ENCODE results near the gene CD24. TPM values are rescaled to one million over a fixed set of nuclear protein-coding genes. Genes with fewer than 3 reads are reported as not detected.
"Not testable (repeated sequence)": the region's sequence is repeated elsewhere in the genome, so short reads cannot be mapped to it uniquely, and the experiment has no call there.

The CD24 gene
- total RNA-seq, 1 experiment from 2014 or later = 1,551 TPM

DNA sequence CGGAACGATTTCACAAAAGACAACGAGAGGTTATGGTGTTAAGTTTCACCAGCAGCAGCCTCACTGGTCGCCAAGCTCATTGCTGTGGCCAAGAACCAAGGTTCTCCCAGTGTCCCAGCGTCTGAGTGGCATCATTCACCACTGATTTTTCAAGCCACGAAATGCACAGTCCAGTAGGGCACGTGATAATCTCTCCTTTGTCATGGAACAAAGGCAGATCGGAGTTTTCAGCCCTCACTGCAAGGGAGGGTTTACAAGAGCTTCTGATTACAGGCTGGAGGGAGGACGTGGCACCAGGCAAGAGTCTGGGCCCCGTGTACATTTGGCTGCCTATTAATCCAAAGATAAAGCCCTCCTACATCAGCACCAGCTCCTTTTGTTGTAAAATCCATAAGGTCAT lies 2.0 kb downstream of the CD24 start:
- Histone ChIP-seq H4K20me1 (ENCODE audit: control insufficient read depth, insufficient read depth, insufficient read length) (no peaks in the 10 kb centered on the region), H2BK20ac (ENCODE audit: low read depth, low read length, poor library complexity, severe bottlenecking) (no peak overlapping the region), H2BK5ac (ENCODE audit: insufficient read length, low read length) (no peak overlapping the region), H2BK120ac (ENCODE audit: low read depth, low read length, poor library complexity, severe bottlenecking) (no peak overlapping the region), H4K91ac (ENCODE audit: insufficient read length, low read depth, low read length) (no peak overlapping the region), H3K14ac (ENCODE audit: insufficient read depth, low read length) (no peak overlapping the region; the same call in 1 of the 2 replicates), H3K18ac (ENCODE audit: insufficient read length, low read depth, low read length) (no peak overlapping the region), H3K4ac (ENCODE audit: low read depth, low read length) (no peak overlapping the region), H4K5ac (ENCODE audit: insufficient read length, low read depth, low read length) (no peak overlapping the region), H3K23me2 (ENCODE audit: insufficient read length, low read depth, low read length, poor library complexity, severe bottlenecking) (no peaks in the 10 kb centered on the region), H2BK15ac (ENCODE audit: low read depth, low read length) (no peak overlapping the region), H3K79me1 (ENCODE audit: insufficient read depth, low read depth, low read length, poor library complexity, severe bottlenecking) (no peaks in the 10 kb centered on the region), H3K79me2 (ENCODE audit: insufficient read depth, low read length) (peaks cover 31% of the 10 kb centered on the region; the same call in 1 of the 2 replicates), H3K27me3 (ENCODE audit: insufficient read depth, low read length) (no peaks in the 10 kb centered on the region), H3K23ac (ENCODE audit: insufficient read length, low read depth, low read length) (no peak overlapping the region), H3K27ac (ENCODE audit: insufficient read length, low read depth, low read length) (peak overlapping the region; percentile 2), H2BK12ac (ENCODE audit: insufficient read length, low read depth, low read length) (no peak overlapping the region), H3K9me3 (ENCODE audit: control insufficient read depth, low read depth, low read length) (no peaks in the 10 kb centered on the region), H2AFZ (ENCODE audit: low read length) (no peak overlapping the region), H3K4me2 (ENCODE audit: insufficient read depth, insufficient read length, low read length) (peak overlapping the region; percentile 66), H3K56ac (ENCODE audit: insufficient read length, low read depth, low read length) (no peak overlapping the region), H3T11ph (ENCODE audit: low read length) (no peak overlapping the region), H3K9ac (ENCODE audit: extremely low read depth, insufficient read length, low read length) (peak overlapping the region; percentile 98), H4K8ac (replicated peaks; ENCODE audit: insufficient read length, low read depth, low read length) (no peak overlapping the region), H2AK5ac (ENCODE audit: insufficient read length, low read length) (no peak overlapping the region), H3K4me1 (ENCODE audit: insufficient read depth, low read length) (no peaks in the 10 kb centered on the region)
- H3K4me1 Mint-ChIP-seq = peaks cover 15 to 30% of the 10 kb centered on the region in 2 experiments
- DNase-seq = no peak
- WGBS (ENCODE audit: extremely low coverage, insufficient read length, low lambda C conversion rate) = no CpG with 5 or more reads among the region's 10 CpGs
- H3K27ac Mint-ChIP-seq = peak overlapping the region; percentile 86 to 98 (median 97)
- TF ChIP-seq, protein P1, sequence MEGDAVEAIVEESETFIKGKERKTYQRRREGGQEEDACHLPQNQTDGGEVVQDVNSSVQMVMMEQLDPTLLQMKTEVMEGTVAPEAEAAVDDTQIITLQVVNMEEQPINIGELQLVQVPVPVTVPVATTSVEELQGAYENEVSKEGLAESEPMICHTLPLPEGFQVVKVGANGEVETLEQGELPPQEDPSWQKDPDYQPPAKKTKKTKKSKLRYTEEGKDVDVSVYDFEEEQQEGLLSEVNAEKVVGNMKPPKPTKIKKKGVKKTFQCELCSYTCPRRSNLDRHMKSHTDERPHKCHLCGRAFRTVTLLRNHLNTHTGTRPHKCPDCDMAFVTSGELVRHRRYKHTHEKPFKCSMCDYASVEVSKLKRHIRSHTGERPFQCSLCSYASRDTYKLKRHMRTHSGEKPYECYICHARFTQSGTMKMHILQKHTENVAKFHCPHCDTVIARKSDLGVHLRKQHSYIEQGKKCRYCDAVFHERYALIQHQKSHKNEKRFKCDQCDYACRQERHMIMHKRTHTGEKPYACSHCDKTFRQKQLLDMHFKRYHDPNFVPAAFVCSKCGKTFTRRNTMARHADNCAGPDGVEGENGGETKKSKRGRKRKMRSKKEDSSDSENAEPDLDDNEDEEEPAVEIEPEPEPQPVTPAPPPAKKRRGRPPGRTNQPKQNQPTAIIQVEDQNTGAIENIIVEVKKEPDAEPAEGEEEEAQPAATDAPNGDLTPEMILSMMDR (conservative IDR thresholded peaks at IDR 0.05) = no peak
- H3K4me3 Mint-ChIP-seq = peak overlapping the region; percentile 96 to 99
- H3K9me3 Mint-ChIP-seq = peaks cover 5 to 13% of the 10 kb centered on the region in 2 experiments; a peak in 4 of 5 replicates
- H3K27me3 Mint-ChIP-seq (ENCODE audit: low read depth) = no peaks in the 10 kb centered on the region; the same call in 1 of the 2 replicates
- H3K36me3 Mint-ChIP-seq (ENCODE audit: insufficient read depth in 1 of 3, low read depth in 3 of 3) = peaks cover 39 to 55% (median 48%) of the 10 kb centered on the region in 3 experiments

DNA sequence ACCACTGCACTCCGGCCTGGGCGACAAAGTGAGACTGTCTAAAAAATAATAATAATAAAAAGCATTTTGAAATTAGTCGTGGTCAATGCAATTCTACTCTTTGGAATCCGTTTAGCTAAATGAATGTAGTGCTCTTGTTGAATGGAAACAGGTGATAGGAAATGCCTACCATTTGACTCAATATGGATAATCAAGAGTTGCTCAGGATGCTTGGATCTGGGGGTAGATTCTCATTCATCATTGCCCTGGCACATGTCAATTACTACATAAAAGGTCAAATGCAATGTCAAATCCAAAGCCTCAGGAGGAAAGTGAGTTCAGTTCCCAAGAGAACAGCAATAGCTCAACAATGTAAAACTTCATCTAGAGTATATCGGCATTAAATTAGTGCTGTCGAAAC lies 3.8 kb downstream of the CD24 start:
- WGBS (ENCODE audit: extremely low coverage, insufficient read length, low lambda C conversion rate) = no CpG with 5 or more reads among the region's 6 CpGs
- H3K4me3 Mint-ChIP-seq = peak overlapping the region; percentile 49 to 73
- peaks cover 31% of the 10 kb centered on the region; the same call in 1 of the 2 replicates for H3K79me2 ChIP-seq (ENCODE audit: insufficient read depth, low read length)

More for the DNA sequence above, 3.8 kb downstream of the CD24 start:
- Mint-ChIP-seq H3K9me3 (peaks cover 5 to 13% of the 10 kb centered on the region in 2 experiments; a peak in 4 of 5 replicates), H3K36me3 (ENCODE audit: insufficient read depth in 1 of 3, low read depth in 3 of 3) (peaks cover 39 to 58% (median 48%) of the 10 kb centered on the region in 3 experiments), H3K4me1 (peaks cover 2 to 16% of the 10 kb centered on the region in 2 experiments), H3K27ac (peak overlapping the region in 1 of 3 experiments; percentile 84; a peak in 2 of 7 replicates)
- H3K9ac ChIP-seq (ENCODE audit: extremely low read depth, insufficient read length, low read length); H2BK12ac ChIP-seq (ENCODE audit: insufficient read length, low read depth, low read length); H3K27me3 ChIP-seq (ENCODE audit: insufficient read depth, low read length); H2BK5ac ChIP-seq (ENCODE audit: insufficient read length, low read length); H3T11ph ChIP-seq (ENCODE audit: low read length); H3K23ac ChIP-seq (ENCODE audit: insufficient read length, low read depth, low read length); H2AFZ ChIP-seq (ENCODE audit: low read length); H3K9me3 ChIP-seq (ENCODE audit: control insufficient read depth, low read depth, low read length); H2BK15ac ChIP-seq (ENCODE audit: low read depth, low read length); H3K4ac ChIP-seq (ENCODE audit: low read depth, low read length); H4K20me1 ChIP-seq (ENCODE audit: control insufficient read depth, insufficient read depth, insufficient read length); H3K27ac ChIP-seq (ENCODE audit: insufficient read length, low read depth, low read length); H3K4me2 ChIP-seq (ENCODE audit: insufficient read depth, insufficient read length, low read length); H2AK5ac ChIP-seq (ENCODE audit: insufficient read length, low read length); H4K5ac ChIP-seq (ENCODE audit: insufficient read length, low read depth, low read length); H3K14ac ChIP-seq (ENCODE audit: insufficient read depth, low read length); H2BK120ac ChIP-seq (ENCODE audit: low read depth, low read length, poor library complexity, severe bottlenecking); H3K79me1 ChIP-seq (ENCODE audit: insufficient read depth, low read depth, low read length, poor library complexity, severe bottlenecking); H3K18ac ChIP-seq (ENCODE audit: insufficient read length, low read depth, low read length); DNase-seq; H4K91ac ChIP-seq (ENCODE audit: insufficient read length, low read depth, low read length); H3K4me1 ChIP-seq (ENCODE audit: insufficient read depth, low read length); H4K8ac ChIP-seq (replicated peaks; ENCODE audit: insufficient read length, low read depth, low read length); H3K27me3 Mint-ChIP-seq (ENCODE audit: low read depth); H3K23me2 ChIP-seq (ENCODE audit: insufficient read length, low read depth, low read length, poor library complexity, severe bottlenecking); H3K56ac ChIP-seq (ENCODE audit: insufficient read length, low read depth, low read length); H2BK20ac ChIP-seq (ENCODE audit: low read depth, low read length, poor library complexity, severe bottlenecking): not testable (repeated sequence)

All from H9 (cell line).